ENCODE results near the gene FGD5.

FGD5 gene

DNA sequence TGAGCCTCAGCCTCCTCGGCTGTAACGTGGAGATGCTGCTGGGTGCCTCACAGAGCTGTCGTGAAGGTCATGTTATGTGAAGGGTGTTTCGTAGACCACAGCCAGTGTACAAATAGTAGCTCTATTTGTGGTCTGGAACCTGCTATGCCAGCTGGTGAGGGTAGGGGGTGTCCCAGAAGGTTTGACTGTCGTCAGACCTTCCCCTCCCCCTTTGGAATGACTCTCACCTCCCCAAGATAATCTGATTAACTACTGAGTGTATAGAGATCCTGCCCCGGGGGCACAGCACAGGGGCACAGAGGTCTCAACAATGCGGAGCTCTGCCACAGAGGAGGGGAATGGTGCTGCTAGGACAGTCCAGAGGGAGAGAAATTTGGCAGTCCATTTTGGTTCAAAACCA lies 20.5 kb downstream of the FGD5 start:
- no peak overlapping the region for H3K27ac ChIP-seq (ENCODE audit: low read depth, low read length)
- H3K4me1 ChIP-seq (ENCODE audit: control insufficient read depth in 1 of 2, insufficient read depth in 2 of 2, low read length in 2 of 2): peaks cover 20 to 29% of the 10 kb centered on the region in 2 donors
- no peaks in the 10 kb centered on the region for H3K9me3 ChIP-seq (ENCODE audit: control insufficient read depth in 1 of 2, low read length in 2 of 2)
- H3K4me3 ChIP-seq (ENCODE audit: low read depth in 1 of 2, low read length in 2 of 2): no peak overlapping the region
- H3K27me3 ChIP-seq (ENCODE audit: control insufficient read depth in 1 of 2, insufficient read depth in 2 of 2, low read length in 2 of 2): no peaks in the 10 kb centered on the region
- H3K36me3 ChIP-seq (ENCODE audit: control insufficient read depth in 1 of 2, insufficient read depth in 2 of 2, low read length in 2 of 2): no peaks in the 10 kb centered on the region
- H3K9ac ChIP-seq (ENCODE audit: low read depth in 1 of 2, low read length in 2 of 2): no peak overlapping the region

DNA sequence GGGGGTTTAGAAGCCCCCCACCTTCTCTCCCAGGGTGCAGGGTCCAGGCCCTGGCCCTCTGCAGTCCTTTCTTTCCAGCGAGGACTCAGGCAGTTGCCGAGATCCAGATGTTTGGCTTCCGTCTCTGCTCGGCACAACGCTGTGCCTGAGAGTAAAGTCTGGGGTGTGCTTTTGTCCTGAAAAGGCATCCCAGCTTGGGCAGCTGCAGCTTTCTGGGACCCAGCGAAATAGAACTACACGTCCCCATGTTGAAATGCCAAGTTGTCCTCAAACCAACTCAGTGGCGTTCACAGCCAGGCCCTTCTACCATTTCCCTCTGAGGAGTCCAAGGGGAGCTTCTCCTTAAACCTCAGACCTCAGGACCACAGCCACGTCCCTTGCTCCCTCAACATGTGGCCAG lies 23.1 kb downstream of the FGD5 start:
- Histone ChIP-seq H3K4me3 (ENCODE audit: low read depth in 1 of 2, low read length in 2 of 2) (no peak overlapping the region), H3K27ac (ENCODE audit: low read depth, low read length) (no peak overlapping the region), H3K4me1 (ENCODE audit: control insufficient read depth in 1 of 2, insufficient read depth in 2 of 2, low read length in 2 of 2) (peaks cover 20 to 22% of the 10 kb centered on the region in 2 donors), H3K36me3 (ENCODE audit: control insufficient read depth in 1 of 2, insufficient read depth in 2 of 2, low read length in 2 of 2) (no peaks in the 10 kb centered on the region), H3K27me3 (ENCODE audit: control insufficient read depth in 1 of 2, insufficient read depth in 2 of 2, low read length in 2 of 2) (no peaks in the 10 kb centered on the region), H3K9ac (ENCODE audit: low read depth in 1 of 2, low read length in 2 of 2) (no peak overlapping the region), H3K9me3 (ENCODE audit: control insufficient read depth in 1 of 2, low read length in 2 of 2) (no peaks in the 10 kb centered on the region)

DNA sequence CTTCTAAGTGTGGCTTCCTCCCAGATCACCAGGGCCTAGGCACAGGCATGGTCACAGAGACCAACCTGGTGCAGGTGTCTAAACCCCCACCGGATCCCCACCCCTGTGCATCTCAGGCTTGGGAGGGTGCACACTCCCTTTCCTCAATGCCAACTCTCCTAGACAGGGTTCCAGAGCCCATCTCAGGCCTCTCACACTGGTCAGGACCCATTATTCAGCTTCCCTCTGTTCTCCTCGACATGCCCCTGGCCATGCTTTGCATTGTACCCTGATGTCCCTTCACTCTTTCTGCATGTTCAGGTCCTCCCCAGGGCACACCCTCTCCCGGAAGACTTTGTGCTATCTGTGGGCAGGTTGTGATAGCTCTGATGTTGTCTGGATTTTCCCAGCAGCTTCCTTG lies 23.5 kb downstream of the FGD5 start:
- H3K36me3 ChIP-seq (ENCODE audit: control insufficient read depth in 1 of 2, insufficient read depth in 2 of 2, low read length in 2 of 2): no peaks in the 10 kb centered on the region
- no peak overlapping the region for H3K4me3 ChIP-seq (ENCODE audit: low read depth in 1 of 2, low read length in 2 of 2)
- no peaks in the 10 kb centered on the region for H3K9me3 ChIP-seq (ENCODE audit: control insufficient read depth in 1 of 2, low read length in 2 of 2)
- H3K27me3 ChIP-seq (ENCODE audit: control insufficient read depth in 1 of 2, insufficient read depth in 2 of 2, low read length in 2 of 2): no peaks in the 10 kb centered on the region
- H3K4me1 ChIP-seq (ENCODE audit: control insufficient read depth in 1 of 2, insufficient read depth in 2 of 2, low read length in 2 of 2): peaks cover 16 to 20% of the 10 kb centered on the region in 2 donors
- H3K9ac ChIP-seq (ENCODE audit: low read depth in 1 of 2, low read length in 2 of 2): no peak overlapping the region
- H3K27ac ChIP-seq (ENCODE audit: low read depth, low read length): no peak overlapping the region

DNA sequence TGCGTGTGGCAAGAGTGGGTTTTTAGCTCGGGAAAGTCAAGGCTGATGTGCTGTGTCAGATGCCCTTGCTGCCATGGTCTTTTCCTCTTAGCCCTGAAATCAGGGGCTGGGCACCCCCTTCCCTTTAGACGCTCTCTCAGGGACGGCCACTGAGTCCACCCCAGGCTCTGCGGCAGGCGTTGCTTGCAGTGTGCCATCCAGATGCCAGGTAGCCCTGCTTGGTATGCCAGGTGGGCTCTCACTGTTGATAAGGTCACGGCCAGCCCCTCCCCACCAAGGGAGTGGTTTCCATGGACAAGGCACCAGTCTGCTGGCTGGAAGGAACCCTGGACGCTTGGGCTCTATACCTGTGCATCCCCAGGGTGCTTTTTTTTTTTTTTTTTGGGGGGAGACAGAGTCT lies 24.6 kb downstream of the FGD5 start:
- H3K9ac ChIP-seq (ENCODE audit: low read depth in 1 of 2, low read length in 2 of 2): no peak overlapping the region
- no peak overlapping the region for H3K4me3 ChIP-seq (ENCODE audit: low read depth in 1 of 2, low read length in 2 of 2)
- H3K27me3 ChIP-seq (ENCODE audit: control insufficient read depth in 1 of 2, insufficient read depth in 2 of 2, low read length in 2 of 2): no peaks in the 10 kb centered on the region
- H3K4me1 ChIP-seq (ENCODE audit: control insufficient read depth in 1 of 2, insufficient read depth in 2 of 2, low read length in 2 of 2): peaks cover 16 to 23% of the 10 kb centered on the region in 2 donors
- no peaks in the 10 kb centered on the region for H3K9me3 ChIP-seq (ENCODE audit: control insufficient read depth in 1 of 2, low read length in 2 of 2)
- H3K36me3 ChIP-seq (ENCODE audit: control insufficient read depth in 1 of 2, insufficient read depth in 2 of 2, low read length in 2 of 2): no peaks in the 10 kb centered on the region
- no peak overlapping the region for H3K27ac ChIP-seq (ENCODE audit: low read depth, low read length)

DNA sequence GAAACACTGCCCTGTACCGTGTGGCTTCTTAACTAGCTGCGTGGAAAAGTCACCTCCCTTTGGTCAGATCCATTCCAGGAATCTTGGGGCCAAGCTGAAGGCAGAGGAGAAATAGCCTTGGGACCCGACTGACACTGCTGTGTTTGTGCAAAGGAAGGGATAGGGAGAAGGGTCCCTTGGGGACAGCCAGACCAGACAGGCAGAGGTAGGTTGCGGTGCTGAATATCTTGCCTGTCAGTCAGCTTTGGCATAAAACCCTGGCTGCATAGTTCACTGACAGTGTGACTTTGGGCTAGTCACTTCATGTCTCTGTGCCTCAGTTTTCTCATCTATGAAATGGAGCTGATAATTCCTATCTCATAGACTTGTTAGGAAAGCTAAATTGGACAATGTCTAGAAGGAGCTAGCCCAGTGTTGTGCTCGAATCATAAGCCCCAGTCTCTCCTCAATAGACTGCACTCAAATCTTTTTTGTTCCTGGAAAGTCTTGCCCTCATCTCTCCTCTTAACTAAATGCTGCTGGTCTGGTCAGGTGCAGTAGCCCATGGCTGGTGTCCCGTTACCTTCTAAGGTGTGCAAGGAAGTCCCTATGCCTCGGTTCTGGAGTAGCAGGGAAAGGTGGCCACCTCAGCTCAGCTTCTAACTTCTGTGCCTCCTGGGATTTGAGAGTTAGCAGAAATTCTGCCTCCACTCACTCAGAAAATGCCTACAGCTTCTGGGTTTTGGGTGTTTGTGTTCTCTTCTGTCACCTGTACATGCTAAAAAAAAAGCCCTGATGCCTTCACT lies 25.8 kb downstream of the FGD5 start:
- Histone ChIP-seq H3K27me3 (ENCODE audit: control insufficient read depth in 1 of 2, insufficient read depth in 2 of 2, low read length in 2 of 2) (no peaks in the 10 kb centered on the region), H3K9ac (ENCODE audit: low read depth in 1 of 2, low read length in 2 of 2) (no peak overlapping the region), H3K4me3 (ENCODE audit: low read depth in 1 of 2, low read length in 2 of 2) (no peak overlapping the region), H3K36me3 (ENCODE audit: control insufficient read depth in 1 of 2, insufficient read depth in 2 of 2, low read length in 2 of 2) (no peaks in the 10 kb centered on the region), H3K9me3 (ENCODE audit: control insufficient read depth in 1 of 2, low read length in 2 of 2) (no peaks in the 10 kb centered on the region), H3K4me1 (ENCODE audit: control insufficient read depth in 1 of 2, insufficient read depth in 2 of 2, low read length in 2 of 2) (peaks cover 16 to 19% of the 10 kb centered on the region in 2 donors), H3K27ac (ENCODE audit: low read depth, low read length) (no peak overlapping the region)

DNA sequence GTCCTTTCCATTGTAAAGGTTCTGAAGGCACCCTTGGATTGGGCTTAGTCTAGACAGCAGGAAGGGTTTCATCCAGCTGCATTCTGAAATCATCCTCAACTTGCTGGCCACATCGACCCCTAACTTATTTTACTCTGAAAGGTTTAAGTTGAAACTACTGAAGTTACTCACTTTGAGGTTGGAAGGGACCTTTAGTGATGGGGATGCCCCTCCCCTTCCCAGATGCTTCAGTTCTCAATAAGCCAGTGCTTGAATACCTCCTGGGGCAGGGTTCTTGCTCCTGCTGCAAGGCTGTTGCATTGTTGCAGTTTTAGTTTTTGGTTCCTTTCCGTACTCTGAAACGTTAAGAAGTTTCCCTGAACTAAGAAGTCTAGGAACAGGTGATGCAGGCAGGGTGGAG lies 26.4 kb downstream of the FGD5 start:
- Histone ChIP-seq H3K9ac (ENCODE audit: low read depth in 1 of 2, low read length in 2 of 2) (no peak overlapping the region), H3K4me1 (ENCODE audit: control insufficient read depth in 1 of 2, insufficient read depth in 2 of 2, low read length in 2 of 2) (peaks cover 16 to 19% of the 10 kb centered on the region in 2 donors), H3K4me3 (ENCODE audit: low read depth in 1 of 2, low read length in 2 of 2) (no peak overlapping the region), H3K9me3 (ENCODE audit: control insufficient read depth in 1 of 2, low read length in 2 of 2) (no peaks in the 10 kb centered on the region), H3K27me3 (ENCODE audit: control insufficient read depth in 1 of 2, insufficient read depth in 2 of 2, low read length in 2 of 2) (no peaks in the 10 kb centered on the region), H3K27ac (ENCODE audit: low read depth, low read length) (no peak overlapping the region), H3K36me3 (ENCODE audit: control insufficient read depth in 1 of 2, insufficient read depth in 2 of 2, low read length in 2 of 2) (no peaks in the 10 kb centered on the region)

DNA sequence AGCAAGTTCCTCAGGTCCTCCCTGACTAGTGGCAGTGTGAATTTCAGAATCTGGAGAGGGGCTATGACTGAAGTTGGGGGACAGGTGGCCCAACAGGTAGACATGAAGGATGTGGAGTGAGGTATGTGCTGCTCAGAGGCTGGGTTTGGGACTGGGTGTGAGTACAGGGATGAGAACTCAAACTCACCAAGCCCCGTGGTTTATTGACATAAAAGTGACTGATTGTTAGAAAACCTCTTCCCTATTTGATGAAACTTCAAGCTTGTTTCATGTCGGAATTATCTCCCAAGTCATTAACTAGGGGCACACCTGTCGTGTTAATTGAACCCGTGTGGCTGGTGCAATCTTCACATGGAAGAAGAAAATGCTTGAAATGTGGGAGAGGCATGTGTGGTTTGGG lies 27.1 kb downstream of the FGD5 start:
- Histone ChIP-seq H3K27ac (ENCODE audit: low read depth, low read length) (no peak overlapping the region), H3K4me1 (ENCODE audit: control insufficient read depth in 1 of 2, insufficient read depth in 2 of 2, low read length in 2 of 2) (peaks cover 16 to 19% of the 10 kb centered on the region in 2 donors), H3K27me3 (ENCODE audit: control insufficient read depth in 1 of 2, insufficient read depth in 2 of 2, low read length in 2 of 2) (no peaks in the 10 kb centered on the region), H3K36me3 (ENCODE audit: control insufficient read depth in 1 of 2, insufficient read depth in 2 of 2, low read length in 2 of 2) (no peaks in the 10 kb centered on the region), H3K9me3 (ENCODE audit: control insufficient read depth in 1 of 2, low read length in 2 of 2) (no peaks in the 10 kb centered on the region), H3K9ac (ENCODE audit: low read depth in 1 of 2, low read length in 2 of 2) (no peak overlapping the region), H3K4me3 (ENCODE audit: low read depth in 1 of 2, low read length in 2 of 2) (no peak overlapping the region)

DNA sequence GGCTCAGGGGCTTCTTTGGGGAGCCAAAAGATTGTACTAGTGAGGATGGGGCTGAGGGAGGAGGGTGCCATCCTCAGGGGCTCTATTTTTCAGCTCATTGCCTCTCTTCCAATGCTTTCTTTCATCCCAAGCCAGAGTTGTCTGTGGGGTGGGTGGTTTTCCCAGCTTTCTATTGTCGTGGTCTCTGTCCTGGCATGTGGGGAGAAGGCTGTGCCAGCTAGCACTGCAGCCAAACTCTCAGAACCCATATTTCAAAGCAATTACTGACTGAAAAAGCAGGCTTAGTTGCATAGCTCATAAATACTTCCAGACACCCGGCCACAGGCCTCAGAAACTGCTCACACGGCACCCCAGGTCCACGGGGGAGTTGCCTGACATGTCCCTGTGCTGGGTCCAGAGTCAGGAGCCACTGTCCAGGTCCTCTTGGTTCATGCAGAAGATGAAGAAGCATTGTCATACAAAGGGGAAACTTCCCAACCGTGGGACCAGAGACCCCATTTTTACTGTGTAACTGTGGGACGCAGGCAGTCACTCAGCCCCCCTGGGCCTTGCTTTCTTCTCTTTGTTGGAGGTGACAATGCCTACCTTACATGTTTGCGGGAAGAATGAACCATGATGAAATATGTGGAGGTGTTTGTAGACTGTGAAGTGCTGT lies 27.6 kb downstream of the FGD5 start:
- Histone ChIP-seq H3K4me3 (ENCODE audit: low read depth in 1 of 2, low read length in 2 of 2) (no peak overlapping the region), H3K36me3 (ENCODE audit: control insufficient read depth in 1 of 2, insufficient read depth in 2 of 2, low read length in 2 of 2) (no peaks in the 10 kb centered on the region), H3K27me3 (ENCODE audit: control insufficient read depth in 1 of 2, insufficient read depth in 2 of 2, low read length in 2 of 2) (no peaks in the 10 kb centered on the region), H3K9ac (ENCODE audit: low read depth in 1 of 2, low read length in 2 of 2) (no peak overlapping the region), H3K27ac (ENCODE audit: low read depth, low read length) (no peak overlapping the region), H3K4me1 (ENCODE audit: control insufficient read depth in 1 of 2, insufficient read depth in 2 of 2, low read length in 2 of 2) (peaks cover 16 to 19% of the 10 kb centered on the region in 2 donors), H3K9me3 (ENCODE audit: control insufficient read depth in 1 of 2, low read length in 2 of 2) (no peaks in the 10 kb centered on the region)

DNA sequence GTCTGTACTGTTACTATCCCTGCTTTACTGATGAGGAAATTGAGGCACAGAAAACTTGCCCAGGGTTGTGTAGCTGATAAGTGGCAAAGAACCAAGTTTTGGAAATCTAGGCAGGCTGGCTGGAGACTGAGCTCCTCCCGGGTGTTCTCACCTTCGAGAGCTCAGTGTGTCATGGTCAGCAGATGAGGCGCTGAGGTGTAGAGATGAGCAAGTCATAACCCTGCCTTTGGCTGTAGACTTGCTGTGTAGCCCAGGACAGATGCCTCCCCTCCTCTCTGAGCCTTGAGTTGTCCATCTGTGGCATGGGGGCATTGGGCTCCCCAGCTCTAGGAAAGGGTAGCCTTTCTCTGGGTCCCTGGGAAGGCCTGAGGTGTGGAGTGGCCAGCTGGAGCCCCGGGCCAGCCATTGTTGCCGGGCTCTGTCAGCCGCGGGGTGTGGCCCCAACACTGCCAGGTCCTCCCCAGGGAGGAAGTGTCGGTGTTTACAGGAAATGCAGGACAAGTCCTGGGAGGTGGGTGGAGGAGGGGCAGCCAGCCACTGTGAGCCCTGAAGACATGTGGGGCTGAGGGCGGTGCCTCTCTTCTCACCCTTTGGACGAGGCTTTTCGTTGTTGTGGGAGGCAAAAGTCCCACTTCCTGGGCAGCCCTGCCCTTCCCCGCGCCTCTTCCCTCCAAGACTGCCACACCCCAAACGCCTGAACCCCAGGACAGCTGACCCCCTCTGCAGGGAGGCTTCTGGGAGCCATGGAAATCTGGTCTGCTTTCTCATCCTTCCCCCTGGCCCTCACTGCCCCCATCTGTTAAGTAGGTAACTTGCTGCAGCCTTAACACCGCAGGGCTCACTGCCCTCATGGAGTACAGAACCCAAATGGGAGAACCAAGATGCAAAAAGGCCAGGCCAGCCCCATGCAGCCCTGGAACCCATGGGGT lies 29.1 kb downstream of the FGD5 start:
- Histone ChIP-seq H3K27ac (ENCODE audit: low read depth, low read length) (no peak overlapping the region), H3K27me3 (ENCODE audit: control insufficient read depth in 1 of 2, insufficient read depth in 2 of 2, low read length in 2 of 2) (no peaks in the 10 kb centered on the region), H3K9me3 (ENCODE audit: control insufficient read depth in 1 of 2, low read length in 2 of 2) (no peaks in the 10 kb centered on the region), H3K4me1 (ENCODE audit: control insufficient read depth in 1 of 2, insufficient read depth in 2 of 2, low read length in 2 of 2) (peaks cover 16 to 19% of the 10 kb centered on the region in 2 donors), H3K9ac (ENCODE audit: low read depth in 1 of 2, low read length in 2 of 2) (peak overlapping the region in 1 of 2 donors; percentile 15), H3K36me3 (ENCODE audit: control insufficient read depth in 1 of 2, insufficient read depth in 2 of 2, low read length in 2 of 2) (no peaks in the 10 kb centered on the region), H3K4me3 (ENCODE audit: low read depth in 1 of 2, low read length in 2 of 2) (peak overlapping the region; percentile 23 to 25)

DNA sequence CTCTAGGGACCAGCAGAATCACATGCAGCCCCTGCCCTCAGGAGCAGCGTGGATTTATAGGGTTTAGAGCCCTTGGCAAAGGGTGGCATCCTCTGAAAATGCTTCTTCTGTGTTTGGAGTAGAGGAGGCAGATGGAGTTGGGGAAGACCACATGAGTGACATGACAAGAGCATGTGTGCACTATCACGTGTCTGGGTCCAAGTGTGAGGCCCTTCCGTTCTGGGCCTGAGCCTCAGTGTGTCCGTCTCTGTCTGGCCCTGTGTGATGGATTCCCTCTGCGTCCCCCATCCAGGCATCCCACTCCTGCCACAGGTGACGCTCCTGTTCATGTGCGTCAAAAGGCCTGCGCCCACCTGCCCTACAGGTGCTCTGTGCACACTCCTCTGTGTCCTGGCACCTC lies 30.1 kb downstream of the FGD5 start:
- Histone ChIP-seq H3K9ac (ENCODE audit: low read depth in 1 of 2, low read length in 2 of 2) (no peak overlapping the region), H3K27me3 (ENCODE audit: control insufficient read depth in 1 of 2, insufficient read depth in 2 of 2, low read length in 2 of 2) (no peaks in the 10 kb centered on the region), H3K36me3 (ENCODE audit: control insufficient read depth in 1 of 2, insufficient read depth in 2 of 2, low read length in 2 of 2) (no peaks in the 10 kb centered on the region), H3K4me3 (ENCODE audit: low read depth in 1 of 2, low read length in 2 of 2) (no peak overlapping the region), H3K9me3 (ENCODE audit: control insufficient read depth in 1 of 2, low read length in 2 of 2) (no peaks in the 10 kb centered on the region), H3K4me1 (ENCODE audit: control insufficient read depth in 1 of 2, insufficient read depth in 2 of 2, low read length in 2 of 2) (peaks cover 16 to 19% of the 10 kb centered on the region in 2 donors), H3K27ac (ENCODE audit: low read depth, low read length) (no peak overlapping the region)
